Measurements from ENCODE around the gene CLCN2. TPM values are rescaled to one million over a fixed set of nuclear protein-coding genes. Genes with fewer than 3 reads are reported as not detected.

Gene CLCN2
- total RNA-seq, 1 experiment from 2014 or later: 21.6 TPM

DNA sequence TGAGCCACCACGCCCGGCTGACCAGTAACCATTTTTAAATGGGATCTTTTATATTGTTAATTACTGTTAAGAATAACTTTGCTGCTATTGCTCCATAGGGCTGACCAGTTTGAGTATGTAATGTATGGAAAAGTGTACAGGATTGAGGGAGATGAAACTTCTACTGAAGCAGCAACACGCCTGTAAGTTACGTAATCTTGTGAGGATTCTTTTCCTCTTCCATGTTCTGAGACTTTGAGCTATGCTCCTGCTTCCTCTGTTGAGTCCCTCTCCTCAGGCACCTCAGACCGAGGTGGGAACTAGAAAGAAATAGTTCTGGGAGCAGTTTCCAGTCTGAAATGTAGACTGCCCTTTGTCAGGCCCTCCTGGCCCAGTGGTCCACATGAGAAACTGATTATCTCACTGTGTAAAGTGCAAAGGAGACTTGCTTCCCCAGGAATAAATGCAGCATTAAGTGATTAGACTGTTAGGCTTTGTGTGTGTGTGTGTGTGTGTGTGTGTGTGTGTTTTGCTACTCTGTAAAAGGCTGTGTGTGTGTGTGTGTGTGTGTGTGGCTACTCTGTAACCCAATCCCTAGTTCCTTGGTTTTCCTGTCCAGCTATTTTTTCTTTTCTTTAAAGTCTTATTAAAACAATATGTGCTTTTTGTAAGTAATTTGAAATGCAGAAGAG, 5.3 kb upstream of the CLCN2 start:
- Histone ChIP-seq H3K9me3 (ENCODE audit: control insufficient read depth in 1 of 2, insufficient read depth in 1 of 2, low read depth in 1 of 2, low read length in 2 of 2) (no peaks in the 10 kb centered on the region), H3K4me1 (ENCODE audit: control insufficient read depth in 1 of 2, insufficient read depth in 2 of 2, low read length in 2 of 2) (peaks cover 10 to 20% of the 10 kb centered on the region in 2 experiments), H3K9ac (ENCODE audit: low read length) (no peak overlapping the region), H3K36me3 (ENCODE audit: control insufficient read depth in 1 of 2, insufficient read depth in 2 of 2, low read length in 2 of 2) (peaks cover 29 to 39% of the 10 kb centered on the region in 2 experiments; a peak in 3 of 4 replicates), H3K9me2 (ENCODE audit: insufficient read depth) (no peaks in the 10 kb centered on the region), H3K27me3 (ENCODE audit: insufficient read depth, low read length) (no peaks in the 10 kb centered on the region), H3K4me2 (ENCODE audit: low read length) (no peak overlapping the region), H3K79me2 (ENCODE audit: insufficient read depth, low read length) (peaks cover 33% of the 10 kb centered on the region), H2AFZ (ENCODE audit: low read depth, low read length, poor library complexity, severe bottlenecking) (no peak overlapping the region), H4K20me1 (ENCODE audit: insufficient read depth) (peaks cover 1% of the 10 kb centered on the region; the same call in 1 of the 2 replicates), H3K27ac (ENCODE audit: low read depth, low read length) (no peak overlapping the region), H3K4me3 (replicated peaks in 1 of 2; ENCODE audit: low read depth in 1 of 2, low read length in 2 of 2) (no peak overlapping the region)
- DNase-seq (ENCODE audit: low read depth, low spot score): no peak
- ChIA-PET CTCF (no interaction called here), POLR2A (no interaction called here), RAD21 (ENCODE audit: low non-redundant PET in 1 of 2, low total read pairs in 2 of 2, uncharacterized antibody in 2 of 2, unreplicated experiment in 2 of 2) (no interaction called here)
- no peak for ATAC-seq
- no peak for TF ChIP-seq POLR2A (IDR thresholded peaks at IDR 0.05; ENCODE audit: borderline replicate concordance, extremely low read depth, insufficient read depth, insufficient read length)
- TF ChIP-seq FOSL1 (IDR thresholded peaks at IDR 0.05; ENCODE audit: low read depth): no peak
- no peak for TF ChIP-seq JUND (IDR thresholded peaks at IDR 0.05)
- no peak for TF ChIP-seq EZH2 (IDR thresholded peaks at IDR 0.05)
- TF ChIP-seq CEBPB (IDR thresholded peaks at IDR 0.05; ENCODE audit: low read depth): no peak
- no peak for TF ChIP-seq ZNF274 (IDR thresholded peaks at IDR 0.05; ENCODE audit: low read depth, low read length)
- TF ChIP-seq SRF (IDR thresholded peaks at IDR 0.05; ENCODE audit: low read depth): no peak
- TF ChIP-seq POLR2AphosphoS5 (IDR thresholded peaks at IDR 0.05; ENCODE audit: low read depth, low read length): no peak
- no peak for TF ChIP-seq YY1 (IDR thresholded peaks at IDR 0.05; ENCODE audit: extremely low read depth, insufficient replicate concordance, low read depth, low read length)
- no peak for TF ChIP-seq TCF7L2 (IDR thresholded peaks at IDR 0.05; ENCODE audit: borderline replicate concordance, extremely low read depth, insufficient read depth, insufficient read length)
- no peak for TF ChIP-seq SP1 (IDR thresholded peaks at IDR 0.05; ENCODE audit: low read depth)
- intact Hi-C loops (cut with micrococcal nuclease): no loop called here
- BruUV-seq (replicated peaks): no TSS peak
